HG03095 (cell line): Measurements from ENCODE around the gene PRKG1.
"Not testable (repeated sequence)": the region's sequence is repeated elsewhere in the genome, so short reads cannot be mapped to it uniquely, and the experiment has no call there.

ENCODE experiments used
- ATAC-seq: cut with Tn5 transposase; IDR thresholded peaks from one replicate; pipeline ENCODE4 v1.9.1; 2021; ENCODE audit warnings: moderate library complexity; ENCODE audit not compliant: unreplicated experiment

The PRKG1 gene

DNA sequence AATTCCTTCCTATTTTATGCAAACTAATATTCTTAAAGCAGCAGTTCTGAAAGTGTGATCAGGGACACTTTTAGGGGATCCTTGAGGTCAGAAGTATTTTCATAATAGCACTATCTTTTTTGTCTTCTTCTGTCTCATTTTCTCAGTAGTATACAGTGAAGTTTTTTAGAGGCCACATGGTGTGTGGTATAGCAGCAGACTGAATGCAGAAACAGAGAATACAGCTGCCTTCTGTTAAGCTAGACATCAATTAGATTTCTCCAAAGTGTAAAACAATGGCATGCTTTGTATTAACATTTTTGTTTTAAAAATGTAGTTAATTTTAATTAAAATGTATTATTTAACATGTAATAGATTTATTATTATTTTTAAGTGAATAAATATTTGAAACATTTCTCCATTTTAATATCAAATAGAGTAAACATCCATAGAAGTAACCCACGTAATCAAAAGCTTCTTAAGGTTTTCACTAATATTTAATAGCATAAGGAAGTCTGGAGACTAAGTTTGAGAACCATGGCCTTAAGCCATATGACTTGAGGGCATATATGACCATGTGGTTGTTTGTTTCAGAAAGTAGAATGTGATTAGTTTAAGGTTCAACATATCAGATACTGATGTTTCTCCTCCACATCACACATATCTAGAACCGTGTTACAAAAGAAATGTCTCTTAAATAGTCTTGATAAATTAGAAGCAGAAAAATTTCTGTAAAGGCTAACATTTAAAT lies 94.0 kb downstream of the PRKG1 start:
- ATAC-seq: no peak

GRCh38 chr10:51169111-51169510 lies 94.8 kb downstream of the PRKG1 start:
- ATAC-seq: no peak

DNA sequence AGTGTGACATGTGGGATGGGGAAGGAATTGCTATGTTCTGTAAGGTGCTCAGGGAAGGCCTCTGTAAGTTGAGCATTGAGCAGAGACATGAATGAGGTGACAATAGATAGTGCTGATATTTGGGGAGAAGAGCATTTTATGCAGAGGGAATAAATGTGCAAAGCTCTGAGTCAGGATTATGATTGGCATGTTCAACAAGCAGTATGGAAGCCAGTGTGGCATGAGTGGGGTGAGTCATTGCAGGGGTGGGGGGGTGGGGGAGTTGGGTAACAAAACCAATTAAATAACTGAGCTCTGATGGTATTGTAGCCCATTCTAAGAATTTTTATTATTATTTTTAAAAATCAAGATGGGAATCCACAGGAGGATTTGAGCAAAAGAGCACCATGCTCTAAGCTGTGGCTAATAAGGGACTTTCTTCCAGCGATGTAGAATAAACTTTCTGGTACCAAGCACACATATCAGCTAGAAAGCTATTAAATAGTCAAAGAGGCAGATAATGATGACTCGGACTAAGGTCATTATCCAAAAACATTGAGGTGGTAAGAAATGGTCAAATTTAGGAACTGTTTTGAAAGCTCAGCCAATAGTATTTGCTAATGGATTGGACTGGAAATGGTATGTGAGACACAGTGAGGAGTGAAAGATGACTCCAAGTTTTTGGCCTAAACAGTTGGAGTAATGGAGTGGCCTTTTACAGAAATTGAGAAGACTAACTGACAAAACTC lies 96.4 kb downstream of the PRKG1 start:
- ATAC-seq: no peak

DNA sequence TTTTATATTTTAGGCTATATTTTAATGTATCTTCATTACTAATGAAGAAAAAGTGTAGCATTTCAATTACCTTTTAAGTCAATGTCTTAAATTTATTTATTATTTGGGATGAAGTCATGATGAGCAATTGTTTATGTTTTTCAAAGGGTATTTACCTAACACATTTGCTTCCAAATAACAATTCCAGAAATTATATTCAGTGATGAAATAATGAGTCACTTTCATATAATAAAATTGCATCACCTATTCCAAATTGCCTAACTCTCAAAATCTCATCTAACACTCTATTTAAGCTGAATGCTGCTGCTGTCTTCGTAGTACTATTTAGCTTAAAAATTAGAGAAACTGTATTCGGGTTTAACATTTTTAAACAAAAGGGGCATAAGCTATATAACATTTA lies 97.7 kb downstream of the PRKG1 start:
- ATAC-seq: no peak

- ATAC-seq: no peak
Measured at GRCh38 chr10:51176976-51177695, 102.8 kb downstream of the PRKG1 start.

- ATAC-seq: no peak
Measured at GRCh38 chr10:51178634-51179033, 104.3 kb downstream of the PRKG1 start.

DNA sequence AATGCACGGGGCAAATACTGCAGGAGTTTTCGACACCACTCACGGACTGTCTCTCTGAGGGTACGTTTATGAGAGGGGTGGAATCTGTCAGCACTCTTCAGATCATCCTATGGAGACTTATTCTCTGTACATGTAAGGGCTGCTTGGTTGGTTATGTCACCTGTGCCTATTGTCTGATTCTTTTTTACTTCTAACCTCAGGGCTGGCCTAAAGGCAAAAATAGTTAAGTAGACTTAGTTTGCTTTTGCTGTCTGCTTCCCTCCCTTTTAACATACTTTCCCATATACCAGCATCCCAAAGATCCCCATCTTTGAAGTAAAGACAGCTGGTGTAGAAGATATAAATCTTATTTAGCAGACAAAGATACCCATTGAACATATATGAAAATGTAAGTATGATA lies 105.9 kb downstream of the PRKG1 start:
- ATAC-seq: no peak

DNA sequence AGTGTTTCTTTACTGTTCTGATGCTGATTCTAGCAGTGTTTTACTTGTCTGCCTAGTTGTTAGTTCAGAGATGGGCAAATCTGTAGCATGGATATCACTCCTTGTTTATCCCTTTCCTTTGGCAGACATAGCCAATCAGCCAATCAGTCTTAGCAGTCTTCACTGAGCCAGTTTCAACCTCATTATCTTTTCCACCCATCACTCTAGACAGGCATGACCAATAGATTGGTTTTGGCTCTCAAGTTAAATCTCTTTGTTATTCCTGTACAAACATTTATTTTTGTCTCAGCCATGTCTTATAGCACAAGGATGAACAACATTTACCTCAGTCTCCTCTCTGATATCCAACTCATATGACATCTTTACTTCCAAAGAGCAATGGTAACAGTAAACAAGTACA lies 109.5 kb downstream of the PRKG1 start:
- ATAC-seq: no peak

GRCh38 chr10:51186361-51186760 lies 112.1 kb downstream of the PRKG1 start:
- ATAC-seq: no peak

DNA sequence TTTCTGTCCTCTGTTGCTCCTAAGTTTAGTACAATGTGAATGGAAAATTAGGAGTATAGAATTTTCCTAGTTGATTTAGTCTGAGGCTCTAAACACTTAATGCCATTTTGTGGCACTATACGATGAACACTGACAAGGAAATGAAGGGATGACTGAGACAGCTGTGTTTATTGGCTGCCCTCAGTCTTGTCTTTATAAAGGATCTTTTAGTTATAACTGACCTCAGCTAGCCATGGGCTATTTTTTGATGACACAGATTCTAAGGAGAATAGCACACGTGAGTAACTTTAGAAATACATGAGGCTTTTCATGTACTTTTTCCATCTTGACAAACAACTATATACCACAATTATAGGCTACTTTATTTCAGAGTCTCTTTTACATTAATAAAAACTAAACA lies 113.7 kb downstream of the PRKG1 start:
- ATAC-seq: no peak

- ATAC-seq: no peak
Measured at GRCh38 chr10:51188866-51189265, 114.6 kb downstream of the PRKG1 start.

GRCh38 chr10:51196508-51197175 lies 122.4 kb downstream of the PRKG1 start:
- ATAC-seq: no peak

- ATAC-seq: no peak
Measured at GRCh38 chr10:51198170-51198569, 123.9 kb downstream of the PRKG1 start.

DNA sequence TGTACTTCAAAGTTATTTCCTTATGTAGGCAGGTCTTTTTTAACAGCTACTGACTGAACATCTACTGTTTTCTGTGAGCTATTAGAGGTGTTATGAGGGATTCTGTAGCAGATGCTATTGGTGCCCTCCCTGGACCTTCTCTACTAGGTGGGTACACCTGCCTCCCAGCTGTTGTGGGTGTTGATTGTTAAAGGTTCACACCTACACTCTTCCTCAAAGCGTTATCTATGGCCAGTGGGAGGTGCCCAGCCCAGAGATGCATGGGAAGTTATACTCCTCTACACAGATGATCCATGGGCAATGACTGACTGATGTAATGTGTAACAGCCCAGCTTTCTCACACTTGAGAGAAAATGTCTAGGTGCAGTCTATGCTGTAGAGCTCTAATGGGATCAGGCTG lies 127.7 kb downstream of the PRKG1 start:
- no peak for ATAC-seq

GRCh38 chr10:51203359-51203758 lies 129.1 kb downstream of the PRKG1 start:
- no peak for ATAC-seq

DNA sequence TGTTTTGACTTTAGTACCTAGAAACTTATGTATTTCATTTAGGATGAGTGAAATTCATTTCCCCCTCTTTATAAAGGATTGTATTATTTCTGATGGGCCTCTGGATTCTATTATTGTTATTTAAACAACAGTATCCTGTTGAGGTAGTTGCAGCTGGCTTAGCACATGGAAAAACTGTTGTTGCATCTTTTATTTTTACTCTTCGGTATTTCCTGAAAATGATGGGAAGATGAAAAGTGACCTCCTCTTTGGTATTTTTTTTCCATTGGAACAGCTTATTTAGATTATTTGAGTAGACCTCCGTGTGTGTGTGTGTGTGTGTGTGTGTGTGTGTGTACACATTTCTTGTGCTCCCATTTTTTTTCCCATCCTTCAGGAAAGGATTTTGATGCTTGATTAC lies 129.8 kb downstream of the PRKG1 start:
- ATAC-seq: no peak

- ATAC-seq: no peak
Measured at GRCh38 chr10:51204701-51205100, 130.4 kb downstream of the PRKG1 start.

DNA sequence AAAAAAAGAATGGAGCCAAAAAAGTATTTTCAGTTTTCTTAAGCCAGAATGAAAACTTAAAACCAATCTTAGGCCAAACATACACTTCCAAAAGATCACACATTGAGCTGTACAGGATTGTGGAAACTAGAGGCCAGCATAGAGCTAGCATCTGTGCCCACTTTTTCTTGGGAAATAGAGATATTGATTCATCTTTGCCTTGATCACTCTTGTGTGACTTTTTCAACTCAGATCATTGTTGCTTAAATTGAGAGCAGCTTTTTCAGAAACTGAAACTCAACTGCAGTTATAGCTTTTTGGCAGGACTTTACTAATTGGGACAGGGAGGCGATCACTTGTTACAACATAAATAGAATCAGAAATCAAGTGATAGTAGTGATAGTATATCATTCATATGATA lies 132.2 kb downstream of the PRKG1 start:
- no peak for ATAC-seq

DNA sequence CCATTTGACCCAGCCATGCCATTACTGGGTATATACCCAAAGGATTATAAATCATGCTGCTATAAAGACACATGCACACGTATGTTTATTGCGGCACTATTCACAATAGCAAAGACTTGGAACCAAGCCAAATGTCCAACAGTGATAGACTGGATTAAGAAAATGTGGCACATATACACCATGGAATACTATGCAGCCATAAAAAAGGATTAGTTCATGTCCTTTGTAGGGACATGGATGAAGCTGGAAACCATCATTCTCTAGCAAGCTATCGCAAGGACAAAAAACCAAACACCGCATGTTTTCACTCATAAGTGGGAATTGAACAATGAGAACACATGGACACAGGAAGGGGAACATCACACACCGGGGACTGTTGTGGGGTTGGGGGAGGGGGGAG lies 138.7 kb downstream of the PRKG1 start:
- not testable (repeated sequence) for ATAC-seq

DNA sequence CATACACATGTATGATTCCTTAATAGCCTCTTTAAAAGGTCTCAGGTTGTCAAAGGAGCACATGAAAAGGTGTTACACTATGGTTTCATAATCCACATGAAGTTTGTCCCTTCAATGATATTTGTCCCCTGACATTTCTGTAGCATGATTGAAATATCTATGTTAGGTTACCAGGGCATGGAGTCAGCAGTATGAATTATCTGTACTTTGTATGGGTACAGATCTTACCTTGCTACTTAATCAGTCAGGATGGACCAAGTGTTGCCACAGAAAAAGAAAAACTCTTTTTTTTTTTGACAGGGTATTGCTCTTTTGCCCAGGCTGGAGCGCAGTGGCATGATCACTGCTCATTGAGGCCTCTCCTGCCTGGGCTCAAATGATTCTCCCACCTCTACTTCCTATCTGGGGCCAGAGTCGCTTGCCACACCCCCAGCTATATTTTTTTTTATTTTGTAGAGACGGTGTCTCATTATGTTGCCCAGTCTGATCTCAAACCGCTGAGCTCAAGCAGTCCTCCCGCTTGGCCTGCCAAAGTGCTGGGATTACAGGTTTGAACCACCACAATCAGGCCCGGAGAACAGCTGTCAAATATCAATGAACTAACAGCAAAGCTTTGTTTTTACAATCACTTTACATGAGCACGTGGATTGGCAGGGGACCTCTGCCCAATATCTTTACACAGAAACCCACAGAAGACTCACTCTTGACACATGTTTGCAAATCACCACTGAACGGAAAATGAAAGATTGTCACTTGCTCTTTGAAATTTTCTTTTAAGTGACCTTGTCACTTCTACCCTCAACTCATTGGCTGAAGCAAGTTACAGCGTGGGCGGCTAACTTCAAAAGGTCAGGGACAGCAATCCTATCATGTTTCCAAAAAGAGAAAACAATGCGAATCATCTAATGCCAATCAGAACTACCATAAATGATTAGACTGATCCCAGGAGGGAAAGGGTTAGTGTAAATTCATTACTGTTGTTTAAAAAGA lies 140.2 kb downstream of the PRKG1 start:
- ATAC-seq: no peak
